Astrocyte (in vitro differentiated cells and primary cell): ENCODE measurements around the gene SULT1A2. TPM values are rescaled to one million over a fixed set of nuclear protein-coding genes. Genes with fewer than 3 reads are reported as not detected.

Source experiments
- DNase-seq: peaks from one replicate; pipeline ENCODE4 v3.0.0-alpha.2; 2010; ENCODE audit warnings: low read depth
- FAIRE-seq: peaks from 2 replicates; lab custom pipeline; 2011; peaks lifted over from hg19 to GRCh38; lab: Jason Lieb, UNC
- H2AFZ ChIP-seq: 2 replicates; pipeline ENCODE4 v1.6.0; 2012; ENCODE audit warnings: low read depth, low read length, inconsistent platforms
- H3K27ac ChIP-seq: 2 replicates; pipeline ENCODE4 v1.5.1; 2011; ENCODE audit warnings: low read depth, low read length, inconsistent platforms
- H3K27me3 ChIP-seq: 2 replicates; pipeline ENCODE4 v1.6.0; 2011; ENCODE audit warnings: low read length, inconsistent platforms; ENCODE audit not compliant: insufficient read depth
- H3K36me3 ChIP-seq: 2 replicates; pipeline ENCODE4 v1.5.1; 2011; ENCODE audit warnings: low read length, inconsistent platforms; ENCODE audit not compliant: insufficient read depth
- H3K4me1 ChIP-seq: 2 replicates; pipeline ENCODE4 v1.5.1; 2011; ENCODE audit warnings: low read length, inconsistent platforms; ENCODE audit not compliant: insufficient read depth
- H3K4me2 ChIP-seq: 2 replicates; pipeline ENCODE4 v1.6.0; 2012; ENCODE audit warnings: low read length, inconsistent platforms
- H3K4me3 ChIP-seq: 2 replicates; pipeline ENCODE4 v1.5.1; 2011; ENCODE audit warnings: low read depth, mild to moderate bottlenecking, low read length, inconsistent platforms; ENCODE audit not compliant: insufficient read depth
- H3K79me2 ChIP-seq: 2 replicates; pipeline ENCODE4 v1.6.0; 2012; ENCODE audit warnings: mild to moderate bottlenecking, low read length, inconsistent platforms; ENCODE audit not compliant: insufficient read depth
- H3K9ac ChIP-seq: 2 replicates; pipeline ENCODE4 v1.6.0; 2012; ENCODE audit warnings: mild to moderate bottlenecking, low read length, inconsistent platforms
- H3K9me3 ChIP-seq: 2 replicates; pipeline ENCODE4 v1.5.1; 2012; ENCODE audit warnings: low read depth, mild to moderate bottlenecking, low read length, inconsistent platforms; ENCODE audit not compliant: insufficient read depth
- H4K20me1 ChIP-seq: 2 replicates; pipeline ENCODE4 v1.6.0; 2012; ENCODE audit warnings: low read length, inconsistent platforms; ENCODE audit not compliant: insufficient read depth
- H3K27ac Mint-ChIP-seq: one replicate; pipeline ENCODE4 v1.8.0; 2021; ENCODE audit warnings: mild to moderate bottlenecking, mixed read lengths; ENCODE audit not compliant: unreplicated experiment
- H3K27me3 Mint-ChIP-seq: one replicate; pipeline ENCODE4 v1.8.0; 2021; ENCODE audit warnings: low read depth, mixed read lengths; ENCODE audit not compliant: unreplicated experiment
- H3K36me3 Mint-ChIP-seq: one replicate; pipeline ENCODE4 v1.8.0; 2021; ENCODE audit warnings: low read depth, mixed read lengths; ENCODE audit not compliant: unreplicated experiment
- H3K4me1 Mint-ChIP-seq: one replicate; pipeline ENCODE4 v1.8.0; 2021; ENCODE audit warnings: low read depth, mixed read lengths; ENCODE audit not compliant: unreplicated experiment
- H3K4me3 Mint-ChIP-seq: one replicate; pipeline ENCODE4 v1.8.0; 2021; ENCODE audit warnings: mild to moderate bottlenecking, moderate library complexity, mixed read lengths; ENCODE audit not compliant: unreplicated experiment
- H3K9me3 Mint-ChIP-seq: one replicate; pipeline ENCODE4 v1.8.0; 2021; ENCODE audit warnings: mild to moderate bottlenecking, mixed read lengths; ENCODE audit not compliant: unreplicated experiment
- CTCF ChIP-seq: IDR thresholded peaks from 2 replicates; pipeline ENCODE4 v1.5.1; 2011; ENCODE audit warnings: low read depth, mild to moderate bottlenecking, inconsistent platforms, low read length, moderate library complexity; ENCODE audit not compliant: insufficient read depth
- EZH2 ChIP-seq: IDR thresholded peaks from 2 replicates; pipeline ENCODE4 v1.6.1; 2012; ENCODE audit warnings: mild to moderate bottlenecking, low read length, inconsistent platforms; ENCODE audit not compliant: insufficient read depth
- total RNA-seq: library from RNA; stranded (reverse); gene quantifications from 2 replicates; pipeline ENCODE4 v1.2.1, GENCODE V29; 2021

SULT1A2 gene
- total RNA-seq, 1 donor from 2014 or later: not detected

- Mint-ChIP-seq H3K9me3 (no peaks in the 10 kb centered on the region), H3K27ac (no peak overlapping the region), H3K4me3 (no peak overlapping the region), H3K36me3 (peaks cover 3% of the 10 kb centered on the region), H3K4me1 (peaks cover 14% of the 10 kb centered on the region), H3K27me3 (no peaks in the 10 kb centered on the region)
- H4K20me1 ChIP-seq: peaks cover 31% of the 10 kb centered on the region
- no peaks in the 10 kb centered on the region for H3K9me3 ChIP-seq
- no peak overlapping the region for H3K27ac ChIP-seq
- DNase-seq (no peak), FAIRE-seq (no peak)
- H3K4me2 ChIP-seq: no peak overlapping the region
- H3K4me3 ChIP-seq: no peak overlapping the region
- TF ChIP-seq EZH2 (no peak), CTCF (no peak)
- no peaks in the 10 kb centered on the region for H3K4me1 ChIP-seq
- no peak overlapping the region for H2AFZ ChIP-seq
- H3K79me2 ChIP-seq: peaks cover 2% of the 10 kb centered on the region
- H3K9ac ChIP-seq: no peak overlapping the region
- H3K27me3 ChIP-seq: no peaks in the 10 kb centered on the region
- no peaks in the 10 kb centered on the region for H3K36me3 ChIP-seq
Measured at GRCh38 chr16:28573738-28574718, 22.8 kb downstream of the SULT1A2 start.

GRCh38 chr16:28572696-28573510 lies 23.9 kb downstream of the SULT1A2 start:
- H3K27ac Mint-ChIP-seq: peak overlapping the region; percentile 70
- H3K4me3 Mint-ChIP-seq: no peak overlapping the region
- H3K9ac ChIP-seq: no peak overlapping the region
- H3K27ac ChIP-seq: no peak overlapping the region
- H4K20me1 ChIP-seq: peaks cover 31% of the 10 kb centered on the region
- TF ChIP-seq CTCF (no peak), EZH2 (no peak)
- no peaks in the 10 kb centered on the region for H3K27me3 Mint-ChIP-seq
- H2AFZ ChIP-seq: peak overlapping the region; percentile 5
- no peaks in the 10 kb centered on the region for H3K36me3 ChIP-seq
- FAIRE-seq (no peak), DNase-seq (no peak)
- peaks cover 2% of the 10 kb centered on the region for H3K79me2 ChIP-seq
- peaks cover 3% of the 10 kb centered on the region for H3K36me3 Mint-ChIP-seq
- no peaks in the 10 kb centered on the region for H3K9me3 ChIP-seq
- no peak overlapping the region for H3K4me3 ChIP-seq
- peak overlapping the region; percentile 28 for H3K4me2 ChIP-seq
- peaks cover 15% of the 10 kb centered on the region for H3K4me1 Mint-ChIP-seq
- no peaks in the 10 kb centered on the region for H3K4me1 ChIP-seq
- no peaks in the 10 kb centered on the region for H3K9me3 Mint-ChIP-seq
- H3K27me3 ChIP-seq: no peaks in the 10 kb centered on the region
